ENCODE results near the gene MMAB. TPM values are rescaled to one million over a fixed set of nuclear protein-coding genes. Genes with fewer than 3 reads are reported as not detected.

The MMAB gene
- total and polyA plus RNA-seq, 2 donors (not counting 1 experiment from before 2014, with no cell fraction given) = 36.8 to 56.1 TPM

GRCh38 chr12:109513051-109513450, 60.3 kb downstream of the MMAB start:
- Histone ChIP-seq H3K4me3 (replicated peaks in 1 of 4; ENCODE audit: control extremely low read depth in 1 of 4, insufficient read depth in 1 of 4, low read depth in 3 of 4, low read length in 4 of 4) (no peak overlapping the region), H3K79me2 (ENCODE audit: control insufficient read depth, insufficient read depth, low read length) (no peaks in the 10 kb centered on the region), H4K20me1 (ENCODE audit: control insufficient read depth, extremely low read depth, insufficient read depth, low read length) (no peaks in the 10 kb centered on the region), H3K4me2 (ENCODE audit: extremely low read depth, insufficient read depth, low read length) (no peak overlapping the region), H3K4me1 (ENCODE audit: control insufficient read depth, extremely low read depth, insufficient read depth, low read length) (no peaks in the 10 kb centered on the region), H3K9me3 (ENCODE audit: control insufficient read depth, insufficient read depth, low read depth, low read length) (no peaks in the 10 kb centered on the region), H2AFZ (ENCODE audit: low read length) (no peak overlapping the region), H3K27me3 (ENCODE audit: control insufficient read depth, insufficient read depth, low read length) (no peaks in the 10 kb centered on the region), H3K9ac (ENCODE audit: insufficient read depth, low read length) (no peak overlapping the region), H3K36me3 (ENCODE audit: control insufficient read depth, insufficient read depth, low read length) (peaks cover 21% of the 10 kb centered on the region), H3K27ac (ENCODE audit: insufficient read depth, low read length) (no peak overlapping the region)
- DNase-seq (ENCODE audit: low read depth in 2 of 2) = peak in 1 of 2 donors; percentile 7
- TF ChIP-seq CTCF (conservative IDR thresholded peaks at IDR 0.05 in 1 of 2, IDR thresholded peaks at IDR 0.05 in 1 of 2; ENCODE audit: low read depth in 1 of 2, low read length in 2 of 2) (no peak), EZH2 (IDR thresholded peaks at IDR 0.05; ENCODE audit: low read length, missing control alignments) (no peak)

GRCh38 chr12:109512608-109513007, 60.7 kb downstream of the MMAB start:
- Histone ChIP-seq H2AFZ (ENCODE audit: low read length) (no peak overlapping the region), H3K4me1 (ENCODE audit: control insufficient read depth, extremely low read depth, insufficient read depth, low read length) (no peaks in the 10 kb centered on the region), H3K36me3 (ENCODE audit: control insufficient read depth, insufficient read depth, low read length) (peaks cover 21% of the 10 kb centered on the region)

GRCh38 chr12:109510196-109510595, 63.1 kb downstream of the MMAB start:
- H3K36me3 ChIP-seq (ENCODE audit: control insufficient read depth, insufficient read depth, low read length) = peaks cover 20% of the 10 kb centered on the region
- TF ChIP-seq CTCF (conservative IDR thresholded peaks at IDR 0.05 in 1 of 2, IDR thresholded peaks at IDR 0.05 in 1 of 2; ENCODE audit: low read depth in 1 of 2, low read length in 2 of 2) (no peak), EZH2 (IDR thresholded peaks at IDR 0.05; ENCODE audit: low read length, missing control alignments) (no peak)

More at GRCh38 chr12:109512608-109513007, 60.7 kb downstream of the MMAB start:
- no peaks in the 10 kb centered on the region for H3K27me3 ChIP-seq (ENCODE audit: control insufficient read depth, insufficient read depth, low read length)
- H3K4me2 ChIP-seq (ENCODE audit: extremely low read depth, insufficient read depth, low read length) = no peak overlapping the region
- no peaks in the 10 kb centered on the region for H3K9me3 ChIP-seq (ENCODE audit: control insufficient read depth, insufficient read depth, low read depth, low read length)
- no peaks in the 10 kb centered on the region for H3K79me2 ChIP-seq (ENCODE audit: control insufficient read depth, insufficient read depth, low read length)
- no peak overlapping the region for H3K9ac ChIP-seq (ENCODE audit: insufficient read depth, low read length)
- no peaks in the 10 kb centered on the region for H4K20me1 ChIP-seq (ENCODE audit: control insufficient read depth, extremely low read depth, insufficient read depth, low read length)
- no peak overlapping the region for H3K4me3 ChIP-seq (replicated peaks in 1 of 4; ENCODE audit: control extremely low read depth in 1 of 4, insufficient read depth in 1 of 4, low read depth in 3 of 4, low read length in 4 of 4)
- no peak for TF ChIP-seq CTCF (conservative IDR thresholded peaks at IDR 0.05 in 1 of 2, IDR thresholded peaks at IDR 0.05 in 1 of 2; ENCODE audit: low read depth in 1 of 2, low read length in 2 of 2)
- no peak for TF ChIP-seq EZH2 (IDR thresholded peaks at IDR 0.05; ENCODE audit: low read length, missing control alignments)
- H3K27ac ChIP-seq (ENCODE audit: insufficient read depth, low read length) = no peak overlapping the region
- DNase-seq (ENCODE audit: low read depth in 2 of 2) = peak in 1 of 2 donors; percentile 17

More at GRCh38 chr12:109510196-109510595, 63.1 kb downstream of the MMAB start:
- Histone ChIP-seq H2AFZ (ENCODE audit: low read length) (no peak overlapping the region), H3K4me1 (ENCODE audit: control insufficient read depth, extremely low read depth, insufficient read depth, low read length) (no peaks in the 10 kb centered on the region), H3K9ac (ENCODE audit: insufficient read depth, low read length) (no peak overlapping the region), H3K4me2 (ENCODE audit: extremely low read depth, insufficient read depth, low read length) (no peak overlapping the region), H4K20me1 (ENCODE audit: control insufficient read depth, extremely low read depth, insufficient read depth, low read length) (no peaks in the 10 kb centered on the region), H3K79me2 (ENCODE audit: control insufficient read depth, insufficient read depth, low read length) (no peaks in the 10 kb centered on the region), H3K9me3 (ENCODE audit: control insufficient read depth, insufficient read depth, low read depth, low read length) (no peaks in the 10 kb centered on the region), H3K27me3 (ENCODE audit: control insufficient read depth, insufficient read depth, low read length) (no peaks in the 10 kb centered on the region), H3K4me3 (replicated peaks in 1 of 4; ENCODE audit: control extremely low read depth in 1 of 4, insufficient read depth in 1 of 4, low read depth in 3 of 4, low read length in 4 of 4) (no peak overlapping the region), H3K27ac (ENCODE audit: insufficient read depth, low read length) (no peak overlapping the region)
- no peak for DNase-seq (ENCODE audit: low read depth in 2 of 2)

Measured in fibroblast of lung (primary cell).